H1 (cell line): Measurements from ENCODE around the gene HS1BP3. TPM values are rescaled to one million over a fixed set of nuclear protein-coding genes. Genes with fewer than 3 reads are reported as not detected.

ENCODE experiments used
- CTCF ChIA-PET: fragments of 300-600 bp; sonication (Branson Sonifier 250); formaldehyde crosslinking; loops from one replicate; lab custom pipeline; 2021; ENCODE audit not compliant: partially characterized antibody; lab: Charles Lee
- POLR2A ChIA-PET: fragments of 300-600 bp; sonication (Branson Sonifier 250); formaldehyde crosslinking; loops from one replicate; lab custom pipeline; 2021; ENCODE audit warnings: inconsistent platforms; ENCODE audit not compliant: partially characterized antibody; lab: Charles Lee
- DNase-seq, 2 experiments: peaks; one replicate each; pipeline versions ENCODE4 v3.0.0 to v3.0.0-alpha.2; 2010 to 2022; ENCODE audit warnings: low spot score in 2 of 2, low read depth in 1 of 2, mixed read lengths in 1 of 2
- FAIRE-seq: peaks from 2 replicates; lab custom pipeline; 2011; peaks lifted over from hg19 to GRCh38; lab: Jason Lieb, UNC
- H2AFZ ChIP-seq: 2 replicates; pipeline ENCODE4 v1.8.1; 2012; ENCODE audit warnings: low read length, inconsistent platforms
- H2AK5ac ChIP-seq: 2 replicates; pipeline ENCODE4 v1.6.1; 2013; ENCODE audit warnings: low read depth, low read length
- H2BK120ac ChIP-seq: replicated peaks from 2 replicates; pipeline ENCODE3; 2013; ENCODE audit warnings: low read depth, low read length, inconsistent platforms
- H2BK12ac ChIP-seq: 2 replicates; pipeline ENCODE4 v1.6.1; 2013; ENCODE audit warnings: low read depth, low read length
- H2BK15ac ChIP-seq: 2 replicates; pipeline ENCODE4 v1.6.1; 2013; ENCODE audit warnings: low read length
- H2BK20ac ChIP-seq: 2 replicates; pipeline ENCODE4 v1.6.1; 2013; ENCODE audit warnings: low read length
- H2BK5ac ChIP-seq: 2 replicates; pipeline ENCODE4 v1.6.1; 2013; ENCODE audit warnings: low read depth, low read length
- H3K14ac ChIP-seq: 2 replicates; pipeline ENCODE4 v1.6.1; 2013; ENCODE audit warnings: inconsistent platforms; ENCODE audit not compliant: insufficient read length
- H3K18ac ChIP-seq: 2 replicates; pipeline ENCODE4 v1.6.1; 2013; ENCODE audit warnings: low read length; ENCODE audit errors: extremely low read depth
- H3K23ac ChIP-seq: 2 replicates; pipeline ENCODE4 v1.6.1; 2013; ENCODE audit warnings: inconsistent platforms; ENCODE audit not compliant: insufficient read length
- H3K23me2 ChIP-seq: 2 replicates; pipeline ENCODE4 v1.6.1; 2013; ENCODE audit warnings: low read depth, low read length
- H3K27ac ChIP-seq: 2 replicates; pipeline ENCODE4 v1.6.1; 2011; ENCODE audit warnings: low read depth, low read length, inconsistent platforms
- H3K27me3 ChIP-seq, 4 experiments: replicated peaks in 1 of 4; 1 replicate in 1 of 4; 2 replicates in 3 of 4; pipeline versions ENCODE4 v1.6.1 to v1.8.1; 2011 to 2013; ENCODE audit warnings: low read length in 3 of 4, mild to moderate bottlenecking in 3 of 4, inconsistent platforms in 2 of 4, mixed read lengths in 2 of 4, moderate library complexity in 1 of 4; ENCODE audit not compliant: control insufficient read depth in 3 of 4, insufficient read depth in 3 of 4; ENCODE audit errors: extremely low read depth in 1 of 4
- H3K36me3 ChIP-seq, 4 experiments: 2 replicates each; pipeline versions ENCODE4 v1.6.1 to v1.8.1; 2011 to 2013; ENCODE audit warnings: mild to moderate bottlenecking in 4 of 4, low read length in 3 of 4, moderate library complexity in 2 of 4, control low read depth in 1 of 4, inconsistent platforms in 1 of 4; ENCODE audit not compliant: insufficient read depth in 4 of 4, control insufficient read depth in 2 of 4
- H3K4ac ChIP-seq: replicated peaks from 2 replicates; pipeline ENCODE3; 2013; ENCODE audit warnings: low read length, low read depth, mixed read lengths, inconsistent platforms; ENCODE audit not compliant: insufficient read length
- H3K4me1 ChIP-seq, 4 experiments: replicated peaks in 1 of 4; 1 replicate in 1 of 4; 2 replicates in 3 of 4; pipeline versions ENCODE4 v1.6.1 to v1.8.1; 2011 to 2013; ENCODE audit warnings: low read length in 3 of 4, inconsistent platforms in 2 of 4, mixed read lengths in 1 of 4; ENCODE audit not compliant: insufficient read depth in 4 of 4, control insufficient read depth in 3 of 4
- H3K4me2 ChIP-seq, 2 experiments: 2 replicates each; pipeline versions ENCODE4 v1.6.1 to v1.8.1; 2011 to 2013; ENCODE audit warnings: low read depth in 2 of 2, low read length in 2 of 2, control low read depth in 1 of 2, inconsistent platforms in 1 of 2, mild to moderate bottlenecking in 1 of 2; ENCODE audit not compliant: insufficient read depth in 1 of 2
- H3K4me3 ChIP-seq, 4 experiments: fragments of 200-600, 300-600 bp in 1 of 4; sonication (generic), shearing (Covaris generic), sonication (Bioruptor Twin) in 1 of 4; 2 replicates each; pipeline versions ENCODE4 v1.5.1 to v1.8.1; 2011 to 2016; ENCODE audit warnings: low read length in 4 of 4, low read depth in 3 of 4, control low read depth in 2 of 4, inconsistent platforms in 2 of 4, mild to moderate bottlenecking in 2 of 4, mixed read lengths in 1 of 4, moderate library complexity in 1 of 4; ENCODE audit not compliant: insufficient read depth in 2 of 4; ENCODE audit errors: extremely low read depth in 1 of 4
- H3K56ac ChIP-seq: replicated peaks from 2 replicates; pipeline ENCODE3; 2013; ENCODE audit warnings: low read depth, mild to moderate bottlenecking, mixed read lengths, low read length, inconsistent platforms; ENCODE audit not compliant: insufficient read length
- H3K79me1 ChIP-seq: 2 replicates; pipeline ENCODE4 v1.6.1; 2013; ENCODE audit warnings: low read depth, low read length, control low read depth
- H3K79me2 ChIP-seq, 2 experiments: 2 replicates each; pipeline versions ENCODE4 v1.6.1 to v1.8.1; 2012 to 2013; ENCODE audit warnings: low read length in 2 of 2, mild to moderate bottlenecking in 2 of 2, inconsistent platforms in 1 of 2; ENCODE audit not compliant: insufficient read depth in 2 of 2, control insufficient read depth in 1 of 2
- H3K9ac ChIP-seq, 4 experiments: replicated peaks in 1 of 4; 1 replicate in 1 of 4; 2 replicates in 3 of 4; pipeline versions ENCODE4 v1.6.1 to v1.8.1; 2011 to 2013; ENCODE audit warnings: low read depth in 3 of 4, low read length in 3 of 4, control low read depth in 2 of 4, mild to moderate bottlenecking in 2 of 4, moderate library complexity in 2 of 4, inconsistent platforms in 1 of 4; ENCODE audit errors: extremely low read depth in 1 of 4
- H3K9me3 ChIP-seq, 2 experiments: 2 replicates each; pipeline versions ENCODE4 v1.6.1 to v1.8.1; 2012 to 2013; ENCODE audit warnings: mild to moderate bottlenecking in 2 of 2, moderate library complexity in 2 of 2, control low read depth in 1 of 2, inconsistent platforms in 1 of 2, low read depth in 1 of 2, low read length in 1 of 2, mixed read lengths in 1 of 2; ENCODE audit not compliant: insufficient read depth in 2 of 2
- H4K20me1 ChIP-seq, 2 experiments: replicated peaks in 1 of 2; 2 replicates each; pipeline versions ENCODE3 to v1.8.1; 2011 to 2013; ENCODE audit warnings: inconsistent platforms in 2 of 2, low read length in 2 of 2, mild to moderate bottlenecking in 1 of 2; ENCODE audit not compliant: insufficient read depth in 2 of 2, control insufficient read depth in 1 of 2
- H4K5ac ChIP-seq: 2 replicates; pipeline ENCODE4 v1.6.1; 2013; ENCODE audit warnings: low read length, low read depth, mixed read lengths, inconsistent platforms; ENCODE audit not compliant: insufficient read length
- H4K8ac ChIP-seq: 2 replicates; pipeline ENCODE4 v1.8.0; 2013; ENCODE audit warnings: mild to moderate bottlenecking, moderate library complexity, low read length, inconsistent platforms; ENCODE audit not compliant: insufficient read depth; ENCODE audit errors: extremely low read depth
- H4K91ac ChIP-seq: replicated peaks from 2 replicates; pipeline ENCODE3; 2013; ENCODE audit warnings: low read length, mixed read lengths, inconsistent platforms; ENCODE audit not compliant: insufficient read length
- CBX5 ChIP-seq: fragments of 300-800, 300-1000 bp; sonication (generic); IDR thresholded peaks from 2 replicates; pipeline ENCODE4 v1.7.1; 2016; ENCODE audit warnings: antibody characterized with exemption, low read length, low read depth
- NRF1 ChIP-seq: IDR thresholded peaks from 2 replicates; pipeline ENCODE4 v1.6.1; 2011; ENCODE audit warnings: mild to moderate bottlenecking, low read depth, low read length, improper control_type of control experiment
- SP4 ChIP-seq: IDR thresholded peaks from 2 replicates; pipeline ENCODE4 v1.6.1; 2012; ENCODE audit warnings: low read length, inconsistent platforms
- WGBS, 2 experiments: shearing (Covaris generic) in 1 of 2; methylation state at CpG; one replicate each; pipeline versions ENCODE4 v1.1.6 to v1.1.7; 2013 to 2015; ENCODE audit warnings: low lambda C conversion rate in 2 of 2, mixed read lengths in 2 of 2, inconsistent platforms in 1 of 2, low coverage in 1 of 2, missing lambda C conversion rate in 1 of 2; ENCODE audit not compliant: insufficient replicate concordance in 2 of 2, insufficient coverage in 1 of 2, insufficient read length in 1 of 2; ENCODE audit errors: extremely low coverage in 1 of 2, missing lambda C conversion rate in 1 of 2; 5-methylcytosine and 5-hydroxymethylcytosine counted together
- polyA plus RNA-seq, 7 experiments: library from polyadenylated mRNA; depleted of rRNA in 3 of 7; stranded (reverse) in 5 of 7; unstranded in 2 of 7; fragments of >200 nt in 5 of 7; fragments of 200-250 nt in 2 of 7; gene quantifications; 1 replicate in 5 of 7; 2 replicates in 1 of 7; 4 replicates in 1 of 7; pipeline versions ENCODE4 v1.2.1 to v1.2.3, GENCODE V29; 2011 to 2013; ENCODE audit warnings: missing spikeins in 2 of 7, mixed read lengths in 2 of 7
- total RNA-seq: library from RNA; stranded (reverse); fragmentation: NEBNext Ultra II Directional; extraction: Animal tissue kit (Norgen Biotek cat#: 25700); gene quantifications from 2 replicates; pipeline ENCODE4 v1.2.1, GENCODE V29; 2021

The HS1BP3 gene
- total and polyA plus RNA-seq, 2 of the 8 experiments (the other 6 are each of a cell fraction or from before 2014, with no cell fraction given), result 11.1 to 11.3 TPM

- Histone ChIP-seq H3K27ac (no peak overlapping the region), H3K14ac (no peak overlapping the region), H3K56ac (no peak overlapping the region), H2AK5ac (0 out of 2 replicates have a peak overlapping the region, but pooled peaks have one; percentile 65), H4K5ac (no peak overlapping the region), H3K4ac (no peak overlapping the region), H2BK5ac (peak overlapping the region; percentile 27; the same call in 1 of the 2 replicates), H4K91ac (no peak overlapping the region), H3K79me1 (no peaks in the 10 kb centered on the region), H4K8ac (no peak overlapping the region; the same call in 1 of the 2 replicates), H4K20me1 (no peaks in the 10 kb centered on the region), H3K4me1 (peaks cover 3 to 10% (median 8%) of the 10 kb centered on the region in 4 experiments), H3K23me2 (peaks cover 3% of the 10 kb centered on the region; the same call in 1 of the 2 replicates), H3K9ac (no peak overlapping the region), H3K27me3 (no peaks in the 10 kb centered on the region; a peak in 1 of 7 replicates), H3K9me3 (peaks cover 5 to 6% of the 10 kb centered on the region in 2 experiments; a peak in 2 of 4 replicates), H3K4me2 (no peak overlapping the region), H3K18ac (no peak overlapping the region), H3K4me3 (no peak overlapping the region), H2BK20ac (0 out of 2 replicates have a peak overlapping the region, but pooled peaks have one; percentile 66), H3K36me3 (no peaks in the 10 kb centered on the region), H3K23ac (no peak overlapping the region), H2BK15ac (no peak overlapping the region), H2BK120ac (no peak overlapping the region), H2BK12ac (no peak overlapping the region; the same call in 1 of the 2 replicates), H2AFZ (no peak overlapping the region), H3K79me2 (no peaks in the 10 kb centered on the region)
- WGBS, 2 experiments, result 91% methylated on average over 1 of the region's 1 CpG; no CpG with 5 or more reads in 1 of the 2 experiments
- ChIA-PET POLR2A (interaction anchor here (0.8 to 1.4 kb wide), 3 partner anchors 10 to 132 kb away, joined by 3 to 7 read pairs (median 3); partner anchors contain the start of gene RHOB), CTCF (interaction anchor here (0.9 to 4.4 kb wide), 8 partner anchors 9 to 95 kb away, joined by 3 to 21 read pairs (median 4); no protein-coding TSS in a partner anchor)
- TF ChIP-seq CBX5 (no peak), NRF1 (no peak), SP4 (no peak)
- DNase-seq, result no peak
- no peak for FAIRE-seq
These were observed 71.0 kb downstream of the HS1BP3 start for GRCh38 chr2:20579866-20580265.
